ENCODE results near the gene PDXK.

PDXK gene

GRCh38 chr21:43726686-43727518 lies 8.0 kb downstream of the PDXK start:
- no peak for DNase-seq

GRCh38 chr21:43727519-43728153 lies 8.7 kb downstream of the PDXK start:
- no peak for DNase-seq

- DNase-seq: no peak
Measured at GRCh38 chr21:43728154-43728466, 9.2 kb downstream of the PDXK start.

- DNase-seq: peak; percentile 3 to 47
Measured at GRCh38 chr21:43728467-43729390, 9.8 kb downstream of the PDXK start.

- no peak for DNase-seq
Measured at GRCh38 chr21:43731476-43731875, 12.5 kb downstream of the PDXK start.

GRCh38 chr21:43731891-43732711 lies 13.2 kb downstream of the PDXK start:
- no peak for DNase-seq

- no peak for DNase-seq
Measured at GRCh38 chr21:43733060-43733459, 14.1 kb downstream of the PDXK start.

GRCh38 chr21:43733529-43734071 lies 14.7 kb downstream of the PDXK start:
- DNase-seq: no peak

- DNase-seq: no peak
Measured at GRCh38 chr21:43734131-43734927, 15.4 kb downstream of the PDXK start.

- DNase-seq: no peak
Measured at GRCh38 chr21:43734928-43735229, 15.9 kb downstream of the PDXK start.

GRCh38 chr21:43735236-43736091 lies 16.5 kb downstream of the PDXK start:
- DNase-seq: no peak

- DNase-seq: no peak
Measured at GRCh38 chr21:43736224-43736883, 17.4 kb downstream of the PDXK start.

- no peak for DNase-seq
Measured at GRCh38 chr21:43737158-43737950, 18.4 kb downstream of the PDXK start.

GRCh38 chr21:43739621-43740435 lies 20.9 kb downstream of the PDXK start:
- no peak for DNase-seq

- no peak for DNase-seq
Measured at GRCh38 chr21:43740497-43741156, 21.7 kb downstream of the PDXK start.

GRCh38 chr21:43741423-43742096 lies 22.6 kb downstream of the PDXK start:
- no peak for DNase-seq

- DNase-seq: no peak
Measured at GRCh38 chr21:43743947-43744346, 25.0 kb downstream of the PDXK start.

Data from cerebellar nuclear complex (tissue), 1 donor.